ENCODE measurements around the gene AQP7.

AQP7 gene

GRCh38 chr9:33446946-33447798 is 44.8 kb upstream of the AQP7 start, which contains the start of gene AQP3 (continued):
- TF ChIP-seq ZNF639 (tag by site-specific recombination; IDR thresholded peaks at IDR 0.05) (no peak), ZNF701 (tag by site-specific recombination; IDR thresholded peaks at IDR 0.05) (no peak), ZNF362 (tag by site-specific recombination; IDR thresholded peaks at IDR 0.05) (no peak), ZNF221 (tag by site-specific recombination; IDR thresholded peaks at IDR 0.05; ENCODE audit: borderline replicate concordance) (no peak), ZNF175 (tag by site-specific recombination; IDR thresholded peaks at IDR 0.05) (no peak), GFI1B (tag by site-specific recombination; IDR thresholded peaks at IDR 0.05) (no peak), RBAK (tag by site-specific recombination; IDR thresholded peaks at IDR 0.05) (no peak), ZBTB11 (tag by site-specific recombination; conservative IDR thresholded peaks at IDR 0.05; ENCODE audit: low read depth) (no peak), BCL11A (tag by site-specific recombination; IDR thresholded peaks at IDR 0.05; ENCODE audit: low read depth) (no peak), BCL6B (tag by site-specific recombination; IDR thresholded peaks at IDR 0.05) (no peak), ZNF670 (tag by site-specific recombination; IDR thresholded peaks at IDR 0.05; ENCODE audit: low read depth) (no peak), ZNF426 (tag by site-specific recombination; IDR thresholded peaks at IDR 0.05) (no peak), HIC1 (tag by site-specific recombination; IDR thresholded peaks at IDR 0.05) (no peak), PRDM2 (tag by site-specific recombination; IDR thresholded peaks at IDR 0.05; ENCODE audit: borderline replicate concordance) (no peak), MYNN (tag by site-specific recombination; IDR thresholded peaks at IDR 0.05; ENCODE audit: borderline replicate concordance) (no peak)

Data from HEK293 (cell line).